NCI-H2227 (cell line): ENCODE data around the gene LGMN.

Experiments
- DNase-seq: peaks from one replicate; lab custom pipeline; 2025; ENCODE audit not compliant: unreplicated experiment; lab: John Stamatoyannopoulos, UW

LGMN gene

GRCh38 chr14:92677955-92678354 lies 70.5 kb downstream of the LGMN start:
- no peak for DNase-seq

- no peak for DNase-seq
Observed at GRCh38 chr14:92677087-92677668, 71.2 kb downstream of the LGMN start.

GRCh38 chr14:92676403-92677086 lies 71.9 kb downstream of the LGMN start:
- DNase-seq: no peak

GRCh38 chr14:92675976-92676375 lies 72.5 kb downstream of the LGMN start:
- no peak for DNase-seq

- DNase-seq: no peak
Observed at GRCh38 chr14:92675421-92675820, 73.0 kb downstream of the LGMN start.

GRCh38 chr14:92673601-92674150 lies 74.8 kb downstream of the LGMN start:
- DNase-seq: no peak

GRCh38 chr14:92670643-92671366 lies 77.6 kb downstream of the LGMN start:
- no peak for DNase-seq

GRCh38 chr14:92670160-92670559 lies 78.3 kb downstream of the LGMN start:
- DNase-seq: no peak

GRCh38 chr14:92668276-92668973 lies 80.0 kb downstream of the LGMN start:
- no peak for DNase-seq

GRCh38 chr14:92666251-92666650 lies 82.2 kb downstream of the LGMN start:
- DNase-seq: no peak

- DNase-seq: no peak
Observed at GRCh38 chr14:92665661-92666110, 82.7 kb downstream of the LGMN start.

- DNase-seq: no peak
Observed at GRCh38 chr14:92663049-92663448, 85.4 kb downstream of the LGMN start.

GRCh38 chr14:92660571-92660970 lies 87.9 kb downstream of the LGMN start:
- no peak for DNase-seq

GRCh38 chr14:92659765-92660561 lies 88.5 kb downstream of the LGMN start:
- DNase-seq: no peak

GRCh38 chr14:92658684-92659083 lies 89.7 kb downstream of the LGMN start:
- no peak for DNase-seq

- no peak for DNase-seq
Observed at GRCh38 chr14:92658160-92658559, 90.3 kb downstream of the LGMN start.

GRCh38 chr14:92657457-92658142 lies 90.8 kb downstream of the LGMN start:
- no peak for DNase-seq

- DNase-seq: no peak
Observed at GRCh38 chr14:92656306-92657081, 91.9 kb downstream of the LGMN start.
